SK-N-SH treated with all-trans-retinoic acid at 6 μM for 48 hours (cell line): ENCODE data around the gene INMT.

Source experiments
- ARNTL ChIP-seq: fragments of 450-650 bp; formaldehyde crosslinking; IDR thresholded peaks from 2 replicates; pipeline ENCODE4 v1.5.0; 2020; ENCODE audit warnings: low read depth, mild to moderate bottlenecking, moderate library complexity, borderline replicate concordance
- ESRRG ChIP-seq: fragments of 250-450 bp; sonication (Bioruptor Pico); IDR thresholded peaks from 2 replicates; pipeline ENCODE4 v1.6.1; 2021; ENCODE audit warnings: mild to moderate bottlenecking
- GLIS3 ChIP-seq: fragments of 250-450 bp; sonication (Bioruptor Pico); IDR thresholded peaks from 2 replicates; pipeline ENCODE4 v1.5.0; 2020; ENCODE audit warnings: mild to moderate bottlenecking, moderate library complexity
- ISL1 ChIP-seq: fragments of 250-450 bp; sonication (Bioruptor Pico); IDR thresholded peaks from 2 replicates; pipeline ENCODE4 v2.1.2; 2022; ENCODE audit warnings: mild to moderate bottlenecking, moderate library complexity
- OSR1 ChIP-seq: fragments of 250-450 bp; sonication (Bioruptor Pico); IDR thresholded peaks from 2 replicates; pipeline ENCODE4 v1.8.0; 2022; ENCODE audit warnings: moderate library complexity, mild to moderate bottlenecking, inconsistent platforms
- RARB ChIP-seq: fragments of 250-450 bp; sonication (Bioruptor Pico); IDR thresholded peaks from 2 replicates; pipeline ENCODE4 v1.8.0; 2021; ENCODE audit warnings: mild to moderate bottlenecking, moderate library complexity
- ZFP3 ChIP-seq: fragments of 250-450 bp; sonication (Bioruptor Pico); IDR thresholded peaks from 2 replicates; pipeline ENCODE4 v1.5.0; 2020; ENCODE audit warnings: mild to moderate bottlenecking, moderate library complexity
- TF ChIP-seq, protein P1 (sequence below): fragments of 250-450 bp; sonication (Bioruptor Pico); IDR thresholded peaks from 2 replicates; pipeline ENCODE4 v1.8.0; 2020; ENCODE audit warnings: mild to moderate bottlenecking, moderate library complexity, borderline replicate concordance

- TF ChIP-seq ESRRG (CRISPR knock-in tag) (no peak), ISL1 (CRISPR knock-in tag) (no peak), GLIS3 (CRISPR knock-in tag) (no peak), RARB (CRISPR knock-in tag) (no peak), ARNTL (no peak), ZFP3 (CRISPR knock-in tag) (no peak), OSR1 (CRISPR knock-in tag) (no peak)
- TF ChIP-seq, protein P1, sequence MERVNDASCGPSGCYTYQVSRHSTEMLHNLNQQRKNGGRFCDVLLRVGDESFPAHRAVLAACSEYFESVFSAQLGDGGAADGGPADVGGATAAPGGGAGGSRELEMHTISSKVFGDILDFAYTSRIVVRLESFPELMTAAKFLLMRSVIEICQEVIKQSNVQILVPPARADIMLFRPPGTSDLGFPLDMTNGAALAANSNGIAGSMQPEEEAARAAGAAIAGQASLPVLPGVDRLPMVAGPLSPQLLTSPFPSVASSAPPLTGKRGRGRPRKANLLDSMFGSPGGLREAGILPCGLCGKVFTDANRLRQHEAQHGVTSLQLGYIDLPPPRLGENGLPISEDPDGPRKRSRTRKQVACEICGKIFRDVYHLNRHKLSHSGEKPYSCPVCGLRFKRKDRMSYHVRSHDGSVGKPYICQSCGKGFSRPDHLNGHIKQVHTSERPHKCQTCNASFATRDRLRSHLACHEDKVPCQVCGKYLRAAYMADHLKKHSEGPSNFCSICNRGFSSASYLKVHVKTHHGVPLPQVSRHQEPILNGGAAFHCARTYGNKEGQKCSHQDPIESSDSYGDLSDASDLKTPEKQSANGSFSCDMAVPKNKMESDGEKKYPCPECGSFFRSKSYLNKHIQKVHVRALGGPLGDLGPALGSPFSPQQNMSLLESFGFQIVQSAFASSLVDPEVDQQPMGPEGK (CRISPR knock-in tag) = no peak
Measured at GRCh38 chr7:30787486-30787885, 35.6 kb downstream of the INMT start.
